Activated CD4-positive, alpha-beta T cell treated with anti-CD3 and anti-CD28 coated beads, Interleukin-2, amount 50 U/mL, for 16 hours (primary cell): ENCODE results near the gene ADAM12.
"Not testable (repeated sequence)": the region's sequence is repeated elsewhere in the genome, so short reads cannot be mapped to it uniquely, and the experiment has no call there.

Source experiments
- DNase-seq: peaks from one replicate; pipeline ENCODE4 v3.0.0-alpha.2; 2020

ADAM12 gene

DNA sequence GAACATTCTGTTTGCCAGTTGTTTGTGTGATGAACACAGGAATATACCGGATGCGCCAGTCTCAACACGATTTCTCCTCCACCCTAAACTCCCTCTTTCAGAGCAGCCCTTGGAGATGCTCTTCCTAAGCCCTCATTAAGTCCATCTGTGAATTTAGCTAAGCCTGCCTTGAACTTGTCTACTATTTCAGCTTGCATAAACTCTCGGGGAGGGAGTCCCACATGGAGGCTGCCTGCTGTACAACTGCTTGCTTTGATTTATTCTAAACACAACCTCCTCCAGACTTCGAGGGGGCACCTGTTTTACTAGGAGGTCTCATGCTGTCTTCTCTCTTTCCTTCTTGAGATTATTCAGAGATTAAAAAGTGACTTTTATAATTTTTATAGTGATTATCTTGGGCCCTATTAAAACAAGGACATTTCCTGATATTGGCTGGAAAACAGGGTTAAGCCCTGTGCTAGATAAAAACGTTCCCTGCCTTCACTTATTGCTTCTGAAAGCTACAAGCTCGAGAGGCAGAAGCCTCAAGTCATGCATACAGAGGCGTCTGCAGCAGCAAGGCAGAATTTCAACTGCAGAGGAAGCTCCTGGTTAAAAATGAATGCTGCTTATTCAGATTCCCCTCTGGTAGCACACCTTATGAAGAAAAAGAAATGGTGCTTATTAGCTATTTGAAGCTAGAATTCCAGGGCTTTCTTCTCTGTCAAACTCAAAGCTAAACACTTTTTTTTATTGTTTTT lies 317.6 kb downstream of the ADAM12 start:
- no peak for DNase-seq

DNA sequence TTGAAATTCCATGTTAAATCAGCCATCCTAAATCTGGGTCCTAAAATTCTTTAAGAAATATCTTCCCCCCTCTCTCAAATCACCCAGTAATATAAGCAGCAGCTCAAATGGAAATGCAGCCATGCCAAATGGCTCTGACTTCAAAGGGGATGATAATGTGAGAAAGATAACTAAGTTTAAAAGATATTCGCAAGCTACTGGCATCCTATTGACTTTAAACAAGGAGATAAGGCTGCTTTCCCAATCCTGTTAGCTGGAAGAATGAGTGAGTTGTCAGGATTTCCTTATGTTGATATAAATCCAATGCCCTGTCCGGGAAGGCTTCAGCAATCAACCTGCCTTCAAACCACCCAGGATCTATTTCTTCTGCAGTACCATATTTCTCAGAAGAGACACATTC lies 320.0 kb downstream of the ADAM12 start:
- DNase-seq: no peak

DNA sequence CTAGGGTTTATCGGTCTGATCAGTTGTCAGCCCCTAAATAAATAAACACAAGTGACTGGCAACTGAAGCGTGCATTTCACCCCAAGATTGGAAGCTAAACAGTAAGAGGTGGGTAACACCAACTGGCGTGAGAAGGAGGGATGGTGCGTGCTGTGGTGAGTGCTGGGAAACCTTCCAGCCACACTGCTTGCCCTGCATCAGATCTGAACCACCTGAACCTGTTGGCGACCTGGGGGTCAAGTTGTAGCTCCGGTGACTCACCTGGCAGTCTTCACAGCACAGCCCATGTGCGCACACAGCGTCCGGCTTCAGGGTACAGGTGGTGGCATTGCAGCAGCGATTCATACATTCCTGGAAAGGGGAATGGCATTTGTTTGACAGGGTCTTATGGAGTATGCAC lies 321.8 kb downstream of the ADAM12 start:
- no peak for DNase-seq

DNA sequence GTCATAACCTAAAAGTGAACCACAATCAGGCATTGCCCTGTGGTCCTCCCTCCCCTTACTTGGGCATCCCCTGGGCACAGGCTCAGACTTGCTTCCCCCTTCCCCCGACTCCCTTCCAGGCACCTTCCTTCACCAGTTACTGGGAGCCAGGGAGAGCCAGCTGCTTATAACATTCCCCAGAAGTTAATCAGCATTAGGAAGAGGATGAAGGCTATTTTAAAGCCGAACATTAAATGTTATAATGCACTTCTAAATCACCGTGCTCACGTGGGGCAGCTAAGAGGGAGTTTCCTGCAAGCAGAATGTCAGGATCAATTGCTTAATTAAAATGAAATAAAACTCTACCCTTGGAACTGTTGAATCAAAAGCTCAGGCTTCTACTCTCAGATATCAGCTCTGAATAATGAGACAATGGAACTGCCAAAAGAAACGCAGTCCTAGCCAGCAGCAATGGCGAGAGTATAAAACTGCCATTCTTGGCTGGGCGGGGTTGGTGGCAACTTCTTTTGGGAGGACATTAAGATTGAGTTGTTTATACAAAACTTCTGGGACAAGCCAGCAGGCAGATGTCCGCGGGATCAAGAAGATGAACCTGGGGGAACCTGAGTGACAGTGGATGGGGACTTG lies 322.4 kb downstream of the ADAM12 start:
- no peak for DNase-seq

DNA sequence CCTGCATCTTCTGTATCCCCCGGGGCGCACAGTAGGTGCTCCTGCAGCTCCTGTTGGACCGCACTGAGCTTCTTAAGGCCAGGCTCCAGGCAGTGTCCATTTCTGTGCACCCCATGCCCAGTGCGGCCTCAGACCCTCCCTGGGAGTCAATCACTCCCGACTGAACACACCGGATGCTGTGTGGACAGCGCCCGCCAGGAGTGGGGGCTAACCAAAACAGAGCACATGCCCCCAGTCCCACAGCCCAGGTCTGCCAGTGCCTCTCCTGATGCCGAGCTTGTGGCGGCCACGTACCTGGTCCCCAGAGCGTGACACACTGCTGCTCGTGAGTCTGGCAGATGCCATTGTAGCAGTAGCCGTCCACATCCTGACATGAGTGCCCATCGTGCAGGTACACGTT lies 323.8 kb downstream of the ADAM12 start:
- DNase-seq: no peak

DNA sequence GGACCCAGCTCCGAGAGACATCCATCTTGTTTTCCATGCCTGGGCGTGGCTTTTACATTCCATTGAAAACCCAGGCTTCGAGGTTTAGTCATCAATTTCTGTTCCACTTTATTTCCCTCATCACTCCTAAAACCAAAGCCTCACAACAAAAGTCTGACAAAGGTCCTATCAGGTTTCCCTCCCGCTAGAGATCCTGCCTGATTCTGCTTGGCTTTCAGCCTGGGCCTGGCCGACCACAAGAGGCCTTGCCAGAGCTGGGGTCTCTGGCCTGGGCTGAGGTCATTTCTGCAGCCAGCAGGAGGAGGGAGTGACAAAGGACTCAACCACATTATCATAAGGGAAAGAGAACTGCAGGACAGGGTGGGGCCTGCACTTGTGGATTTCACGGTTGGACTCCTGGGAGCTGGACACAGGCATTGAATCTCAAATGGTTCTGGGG lies 324.9 kb downstream of the ADAM12 start:
- DNase-seq: no peak

DNA sequence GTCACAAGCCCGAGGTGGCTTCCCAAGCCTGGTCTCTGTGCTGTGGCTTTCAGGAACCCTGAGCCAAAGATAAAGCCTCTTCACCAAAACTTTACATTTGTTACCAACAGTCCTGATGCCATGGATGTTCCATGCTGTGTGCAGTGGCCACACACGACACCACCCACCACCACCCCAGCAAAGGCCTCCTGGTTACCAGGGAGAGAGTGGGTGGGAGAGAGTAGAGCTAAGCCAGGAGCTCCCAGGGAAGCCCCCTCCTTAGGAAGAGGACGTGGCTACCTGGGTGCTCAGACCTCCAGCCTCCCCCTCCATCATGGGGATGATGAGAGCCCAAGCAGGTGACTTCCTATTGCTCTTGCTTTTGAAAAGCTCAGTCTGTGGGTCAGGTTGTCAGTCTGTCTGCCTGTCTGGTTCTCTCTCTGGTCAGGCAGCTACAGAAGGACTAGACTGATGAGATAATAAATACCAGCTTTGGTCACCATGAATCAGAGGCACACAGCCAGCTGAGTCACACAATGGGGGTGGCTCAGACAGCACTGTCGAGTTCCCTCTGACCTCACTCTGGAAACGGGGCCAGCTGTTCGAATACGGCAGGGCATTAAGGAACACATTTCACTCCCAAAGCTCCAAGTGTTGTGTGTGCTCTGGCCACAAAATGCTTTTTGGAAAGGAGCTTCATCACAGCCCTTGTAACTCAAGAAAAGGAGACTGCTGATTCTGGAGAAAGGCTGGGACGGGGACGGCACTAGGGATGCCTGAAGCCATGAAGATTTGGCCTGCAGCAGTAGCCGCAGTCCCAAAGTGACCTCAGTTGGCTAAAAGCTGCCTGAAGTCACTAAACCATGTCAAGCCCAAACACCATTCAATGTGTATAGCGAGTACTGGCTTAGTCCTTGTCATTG lies 325.9 kb downstream of the ADAM12 start:
- no peak for DNase-seq

DNA sequence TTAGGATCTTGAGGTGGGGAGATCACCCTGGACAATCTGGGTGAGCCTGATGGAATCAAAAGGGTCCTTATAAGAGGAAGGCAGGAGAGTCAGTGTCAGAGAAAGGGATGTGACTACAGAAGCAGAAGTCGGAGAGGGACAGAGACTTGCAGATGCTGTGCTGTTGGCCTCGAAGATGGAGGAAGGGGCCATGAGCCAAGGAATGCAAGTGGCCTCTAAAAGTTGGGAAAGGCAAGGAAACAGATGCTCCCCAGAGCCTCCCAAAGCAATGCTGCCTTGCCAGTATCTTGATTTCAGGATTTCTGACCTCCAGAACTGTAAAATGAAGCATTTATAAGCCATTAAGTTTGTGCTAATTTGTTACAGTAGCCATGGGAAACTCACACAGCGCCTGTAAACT lies 326.8 kb downstream of the ADAM12 start:
- no peak for DNase-seq

DNA sequence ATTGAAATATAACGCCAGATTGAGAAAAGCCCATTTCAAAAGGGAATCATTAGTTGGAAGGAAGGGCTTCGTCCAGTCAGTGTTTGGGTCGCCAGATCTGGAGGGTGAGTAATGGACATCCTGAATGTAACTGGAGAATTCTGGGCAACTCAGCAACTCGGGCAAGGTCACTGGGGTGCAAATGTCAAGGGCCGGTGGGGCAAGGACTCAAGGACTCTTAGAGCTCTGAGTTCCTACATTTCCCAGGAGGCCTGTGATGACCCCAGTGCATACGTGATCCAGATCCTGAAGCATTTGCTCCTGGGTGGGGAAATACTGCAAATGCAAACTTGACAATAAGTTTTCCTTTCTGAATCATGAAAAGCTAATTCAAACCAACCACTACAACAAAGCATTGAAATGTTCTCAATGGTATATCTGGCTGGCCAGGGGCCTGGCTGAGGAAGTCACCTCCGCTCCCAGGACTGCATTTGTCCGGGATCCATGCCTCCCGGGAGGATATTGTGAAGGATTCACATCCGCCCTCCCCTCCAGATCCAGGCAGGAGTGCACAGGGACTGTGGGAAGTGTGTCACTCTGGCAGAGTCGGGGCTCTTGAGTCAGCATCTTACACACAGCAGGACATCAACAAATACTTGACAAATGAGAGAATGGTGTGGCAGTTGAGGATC lies 327.9 kb downstream of the ADAM12 start:
- no peak for DNase-seq

DNA sequence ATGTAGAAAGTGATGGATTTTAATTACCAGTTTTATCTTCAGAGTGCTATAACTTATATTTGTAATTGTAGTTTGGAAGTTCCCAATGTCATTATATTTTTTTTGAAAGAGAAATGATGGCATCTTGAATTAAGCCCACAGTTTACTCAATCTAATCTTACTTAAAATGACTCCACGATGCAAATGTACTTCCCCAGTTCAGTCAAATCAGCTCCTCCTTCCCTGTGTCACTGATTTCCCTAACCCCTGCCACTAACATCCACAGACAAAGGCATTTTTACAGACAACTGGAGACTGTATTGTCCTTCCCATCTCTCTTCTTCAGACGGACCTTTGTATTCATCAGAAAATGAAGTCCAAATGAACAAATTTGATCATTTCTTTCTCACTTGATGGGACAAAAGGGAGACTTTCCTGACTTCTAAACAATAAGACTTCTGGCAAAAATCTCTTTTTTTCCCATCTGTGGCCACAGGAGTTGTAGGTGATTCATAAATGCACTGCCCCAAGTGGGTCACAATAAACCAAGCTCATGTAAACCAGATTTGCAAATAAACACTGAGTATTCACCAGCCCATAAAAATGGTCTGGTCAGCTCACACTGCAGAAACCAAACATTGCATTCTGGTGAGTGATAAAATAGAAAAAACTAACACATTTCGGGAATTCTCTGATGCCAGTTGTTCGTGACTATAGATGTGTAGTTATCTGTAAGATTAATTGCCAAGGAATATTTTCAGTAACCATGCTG lies 329.0 kb downstream of the ADAM12 start:
- no peak for DNase-seq

DNA sequence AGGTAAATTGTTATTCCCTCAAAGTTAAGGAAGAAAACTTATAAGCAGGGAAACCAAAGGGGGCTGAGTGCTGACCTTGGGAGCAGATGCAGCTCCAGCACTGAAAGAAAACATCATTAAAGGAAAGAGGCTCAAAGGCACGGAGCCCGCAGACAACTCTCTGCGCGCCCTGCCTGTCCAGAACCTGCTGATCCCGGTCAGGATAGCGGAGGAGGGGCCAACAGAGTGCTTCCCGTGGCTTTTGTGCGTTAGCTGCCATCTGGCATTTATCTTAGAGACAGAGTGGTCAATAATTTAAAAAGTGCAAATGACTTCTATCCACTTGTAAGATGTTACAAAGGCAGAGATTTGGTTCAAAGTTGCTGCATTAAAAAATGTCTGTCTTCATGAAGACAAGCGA lies 329.8 kb downstream of the ADAM12 start:
- DNase-seq: no peak

DNA sequence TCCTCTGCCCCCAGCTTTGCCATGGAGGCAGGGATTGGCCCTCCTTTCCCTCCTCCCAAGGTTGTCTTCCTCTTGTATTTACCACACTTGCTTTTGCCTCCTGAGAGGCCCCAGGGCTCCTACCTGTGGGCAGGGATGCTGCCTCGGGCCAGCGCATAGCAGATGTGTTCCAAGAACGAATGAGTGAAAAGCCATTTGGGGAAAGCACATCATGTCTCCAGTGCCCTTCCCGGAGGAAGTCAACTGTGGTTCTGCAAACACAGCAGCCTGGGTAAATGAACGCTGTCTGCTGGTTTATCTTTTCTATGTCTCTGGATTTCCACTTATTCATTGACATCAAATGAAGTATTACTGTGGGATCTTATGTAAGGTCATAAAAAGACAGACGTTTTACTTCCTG lies 330.2 kb downstream of the ADAM12 start:
- DNase-seq: no peak

DNA sequence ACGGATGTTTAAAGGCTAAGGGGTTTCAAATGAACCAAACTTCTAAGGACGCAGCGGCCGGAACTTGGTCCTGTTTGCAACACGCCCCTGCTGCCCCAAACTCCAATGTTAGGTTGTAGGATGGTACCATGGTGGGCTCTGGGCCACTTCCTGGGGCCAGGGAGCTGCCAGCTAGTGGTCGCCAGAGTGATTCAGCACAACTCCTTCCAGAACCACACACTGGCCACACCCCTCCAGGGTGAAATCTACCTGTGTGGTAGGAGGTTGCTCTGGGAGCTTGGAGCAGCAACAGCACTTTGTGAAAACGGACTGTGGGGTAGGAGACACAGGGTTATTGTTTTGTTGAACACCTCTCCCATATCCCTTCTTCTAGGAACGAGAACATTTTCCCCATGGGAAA lies 330.8 kb downstream of the ADAM12 start:
- DNase-seq: no peak

DNA sequence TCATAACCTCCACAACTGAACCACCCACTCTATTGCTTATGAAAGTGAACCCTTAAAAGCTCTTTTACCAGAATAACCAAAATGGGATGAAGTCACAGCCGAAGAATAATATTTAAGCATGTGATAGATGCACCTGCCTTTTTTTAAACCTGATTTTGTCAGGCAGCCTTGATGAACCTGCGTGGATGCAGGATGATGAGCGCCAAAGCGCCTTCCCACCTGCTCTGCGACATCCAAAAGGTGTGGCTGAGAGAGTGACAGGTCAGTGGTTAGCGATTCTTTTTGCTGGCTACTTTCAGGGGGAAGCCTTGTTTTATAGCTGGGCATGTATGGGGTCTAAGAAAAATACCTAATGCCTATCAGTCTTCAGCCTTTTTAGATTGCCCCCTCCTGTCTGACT lies 334.1 kb downstream of the ADAM12 start:
- no peak for DNase-seq

DNA sequence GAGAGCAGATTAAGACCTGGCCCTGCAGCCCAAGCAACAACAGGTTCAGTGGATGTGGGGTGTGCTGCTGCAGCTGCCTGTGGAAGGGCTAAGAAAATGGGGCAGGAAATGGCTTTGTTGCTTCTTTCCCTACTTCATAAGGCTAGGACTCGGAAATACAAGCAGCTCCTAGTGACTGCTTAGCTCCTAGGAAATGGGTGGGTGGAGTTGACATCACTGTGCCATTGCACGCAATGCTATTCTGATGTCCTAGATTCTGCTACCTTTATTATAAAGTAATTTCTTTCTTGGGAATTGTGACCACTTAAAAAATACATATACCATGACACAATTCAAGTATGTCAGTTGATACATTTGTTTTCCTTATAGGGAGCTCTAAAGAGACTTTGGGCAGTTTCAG lies 336.1 kb downstream of the ADAM12 start:
- no peak for DNase-seq

DNA sequence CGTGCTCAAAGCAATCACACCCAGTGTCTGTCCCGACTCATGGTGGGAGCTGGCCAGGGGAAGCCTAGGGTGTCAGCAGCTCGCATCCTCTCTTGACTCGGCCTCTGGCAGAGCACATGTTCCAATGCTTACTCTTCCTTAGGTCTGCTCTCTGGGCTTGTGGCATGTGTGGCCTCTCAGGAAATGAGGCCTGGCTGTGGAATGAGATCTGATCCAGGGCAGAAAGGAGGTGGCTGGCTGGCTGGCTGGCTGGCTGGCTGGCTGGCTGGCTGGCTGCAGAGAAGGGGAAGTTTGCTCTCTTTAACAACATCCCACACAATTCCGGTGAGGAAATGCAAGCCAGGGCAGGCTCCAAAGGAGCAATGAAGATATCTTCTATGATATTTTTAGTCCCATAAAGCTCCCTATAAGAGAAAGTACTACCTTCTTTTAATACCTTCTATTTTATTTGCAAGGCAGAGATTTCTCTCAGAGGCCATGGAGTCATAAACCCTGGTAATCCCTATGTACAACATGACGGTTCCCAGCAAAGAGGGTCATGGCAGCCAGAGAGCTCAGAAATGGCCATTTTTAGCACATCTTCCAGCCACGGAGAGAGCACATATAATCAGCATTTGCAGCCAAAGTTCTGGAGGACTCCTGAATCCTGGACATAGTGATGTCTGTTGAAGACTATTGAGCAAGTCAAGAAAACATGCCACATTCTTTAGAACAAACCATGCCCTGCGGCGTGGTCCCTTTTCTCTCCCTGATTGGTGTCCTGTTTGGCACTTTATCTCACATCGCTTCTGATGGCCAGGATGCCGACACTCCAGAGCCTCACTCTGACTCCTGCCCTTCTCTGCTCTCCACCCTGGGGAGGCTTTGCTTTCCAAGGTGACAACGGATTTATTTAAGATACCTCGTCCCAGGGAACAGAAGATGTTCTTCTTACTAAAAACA lies 338.2 kb downstream of the ADAM12 start:
- DNase-seq: no peak

DNA sequence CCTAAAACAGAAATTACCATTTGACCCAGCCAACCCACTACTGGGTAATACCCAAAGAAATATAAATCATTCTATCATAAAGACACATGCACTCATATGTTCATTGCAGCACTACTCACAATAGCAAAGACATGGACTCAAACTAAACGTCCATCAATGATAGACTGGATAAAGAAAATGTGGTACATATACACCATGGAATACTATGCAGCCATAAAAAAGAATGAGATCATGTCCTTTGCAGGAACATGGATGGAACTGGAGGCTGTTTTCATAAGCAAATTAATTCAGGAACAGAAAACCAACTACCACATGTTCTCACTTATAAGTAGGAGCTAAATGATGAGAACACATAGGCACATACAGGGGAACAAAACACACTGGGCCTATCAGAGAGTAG lies 340.5 kb downstream of the ADAM12 start:
- DNase-seq: not testable (repeated sequence)

DNA sequence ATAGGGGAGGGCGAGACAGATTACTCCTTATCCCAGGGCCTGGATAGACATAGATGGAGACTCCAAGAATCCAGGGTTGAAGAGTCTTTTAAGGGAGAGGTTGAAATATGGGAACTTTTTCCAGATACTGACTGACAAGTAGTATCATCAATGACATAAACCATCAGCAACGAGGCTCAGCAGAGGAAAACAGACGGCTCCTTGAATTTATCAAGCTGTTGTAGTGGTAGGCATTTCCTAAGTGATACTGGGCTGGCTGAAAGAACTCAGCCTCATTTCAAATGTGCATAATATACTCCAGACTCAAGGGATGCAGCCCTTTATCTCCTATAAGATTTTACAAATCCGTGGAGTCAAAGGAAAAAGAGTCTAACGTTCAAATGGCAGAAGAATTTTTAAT lies 341.4 kb downstream of the ADAM12 start:
- DNase-seq: no peak

DNA sequence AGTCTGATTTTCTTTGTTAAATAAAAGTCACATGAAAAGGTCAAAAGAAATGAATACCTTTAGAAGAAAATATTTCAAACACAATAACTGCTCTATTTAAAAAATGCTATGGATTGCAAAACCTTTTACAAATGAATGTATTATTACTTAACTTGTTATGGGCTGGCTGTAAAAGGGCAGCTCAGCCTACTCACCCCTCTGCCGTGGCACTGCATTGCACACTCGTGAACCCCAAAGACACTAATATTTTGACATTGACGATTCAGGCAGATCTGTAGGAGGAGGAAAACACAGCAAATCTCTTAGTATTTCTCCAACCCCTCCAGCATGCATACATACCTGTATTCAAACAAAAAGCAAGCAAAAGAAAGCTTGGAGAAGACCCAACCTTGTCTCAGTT lies 342.4 kb downstream of the ADAM12 start:
- no peak for DNase-seq

DNA sequence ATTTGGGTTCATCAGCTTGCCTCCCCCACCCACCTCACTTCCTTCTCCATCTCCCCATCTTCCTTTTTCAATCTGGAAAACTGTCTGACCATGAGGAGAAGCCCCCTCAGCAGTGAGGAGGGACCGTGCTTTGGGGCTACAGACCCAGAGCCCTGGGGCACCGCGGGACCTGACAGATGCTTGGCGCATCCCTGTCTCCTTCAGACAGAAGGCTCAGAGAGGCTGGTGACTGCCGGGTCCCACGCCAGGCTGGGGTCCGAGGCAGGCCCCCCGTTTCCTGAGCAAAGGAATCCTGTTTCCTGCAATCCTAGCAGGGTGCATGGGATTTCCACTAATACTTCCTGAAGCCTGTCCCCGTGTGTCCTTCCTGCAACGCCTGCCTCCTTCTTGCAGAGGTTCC lies 344.9 kb downstream of the ADAM12 start:
- DNase-seq: no peak

DNA sequence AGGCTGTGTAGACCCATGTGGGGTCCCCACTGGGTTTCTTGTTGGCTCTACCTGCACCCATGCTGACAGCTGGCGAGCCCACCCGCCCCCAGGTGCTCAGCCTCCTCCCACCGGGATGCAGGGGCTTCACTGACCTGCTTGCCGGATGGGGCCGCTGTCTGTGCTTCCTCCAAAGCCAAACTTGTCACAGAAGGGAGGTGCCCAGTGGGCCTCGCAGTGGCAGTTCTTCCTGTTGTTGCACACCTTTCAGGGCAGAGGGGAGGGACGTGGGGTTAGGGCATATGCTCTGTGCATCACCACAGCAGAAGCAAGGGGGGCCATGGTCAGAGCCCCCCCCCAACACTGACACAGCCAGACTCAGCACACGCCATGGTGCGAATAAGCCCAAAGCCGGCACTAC lies 345.4 kb downstream of the ADAM12 start:
- DNase-seq: no peak
